Neural progenitor cell (in vitro differentiated cells): Measurements from ENCODE around the gene AGPS.

Experiments used
- CTCF ChIP-seq: fragments of 200-600 bp; sonication (generic); IDR thresholded peaks from 2 replicates; pipeline ENCODE4 v1.5.1; 2017; ENCODE audit warnings: antibody characterized with exemption, mild to moderate bottlenecking
- EZH2 ChIP-seq: fragments of 200-600 bp; sonication (generic); IDR thresholded peaks from 2 replicates; pipeline ENCODE4 v1.6.1; 2017; ENCODE audit warnings: antibody characterized with exemption, mild to moderate bottlenecking, moderate library complexity

GRCh38 chr2:177482195-177482594 lies 89.6 kb downstream of the AGPS start:
- TF ChIP-seq CTCF (no peak), EZH2 (no peak)
